HG03025 (cell line): ENCODE results near the gene IRX2.

Experiments used
- ATAC-seq: cut with Tn5 transposase; IDR thresholded peaks from one replicate; pipeline ENCODE4 v1.9.1; 2021; ENCODE audit warnings: mild to moderate bottlenecking, moderate library complexity; ENCODE audit not compliant: unreplicated experiment, low FRiP score

IRX2 gene

DNA sequence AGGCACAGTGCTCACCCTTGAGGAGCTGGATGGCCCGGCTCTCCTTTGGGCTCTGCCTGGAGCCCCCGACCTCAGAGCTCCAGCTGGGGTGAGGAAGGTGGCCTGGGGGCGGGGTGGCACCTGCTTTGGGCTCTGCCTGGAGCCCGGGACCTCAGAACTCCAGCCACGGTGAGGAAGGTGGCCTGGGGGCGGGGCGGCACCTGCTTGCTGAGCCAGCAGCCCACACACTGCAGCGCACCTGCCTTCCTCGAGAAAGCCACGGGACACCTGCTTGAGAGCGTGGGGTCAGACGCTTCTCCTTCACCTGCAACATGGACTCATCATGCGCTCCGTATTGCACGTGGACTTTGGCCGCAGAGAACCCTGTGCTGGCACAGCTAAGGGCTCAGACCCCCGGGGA lies 51.8 kb downstream of the IRX2 start:
- no peak for ATAC-seq

DNA sequence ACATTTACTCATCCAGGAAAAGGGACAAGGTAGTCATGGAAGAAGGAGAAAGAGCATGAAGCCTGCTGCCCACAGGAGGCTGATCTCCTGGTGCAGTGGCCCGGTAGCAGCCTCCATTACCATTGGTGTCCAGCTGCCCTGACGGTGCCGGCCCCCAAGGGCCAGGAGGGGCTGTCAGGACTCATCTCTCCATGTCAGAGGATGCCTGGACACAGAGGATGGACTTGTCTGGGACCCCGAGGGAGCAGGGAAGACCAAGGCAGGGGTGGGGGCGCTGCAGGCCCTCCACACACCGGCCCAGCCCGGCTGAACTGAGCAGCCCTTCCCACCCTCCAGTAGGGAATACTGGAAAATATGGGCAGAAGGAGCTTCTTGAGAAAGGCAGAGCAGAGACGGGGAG lies 52.2 kb downstream of the IRX2 start:
- no peak for ATAC-seq

DNA sequence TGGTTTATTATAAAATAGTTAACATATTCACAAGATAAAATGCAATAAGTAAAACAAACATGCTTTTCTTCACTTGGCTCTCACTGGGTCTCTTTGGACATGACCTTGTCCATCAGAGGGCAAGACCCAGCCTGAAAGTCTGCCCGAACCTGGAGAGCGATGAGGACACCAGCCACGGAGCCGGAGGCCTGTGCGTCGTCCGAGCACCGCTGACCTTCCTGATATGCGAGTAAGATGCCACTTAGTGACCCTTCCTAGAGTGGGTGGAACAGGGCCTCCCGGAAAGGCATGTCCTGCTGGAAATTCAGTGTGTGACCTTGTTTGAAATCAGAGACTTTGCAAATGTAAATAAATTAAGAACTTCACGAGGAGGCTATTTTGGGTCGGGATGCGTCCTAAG lies 52.9 kb downstream of the IRX2 start:
- ATAC-seq = no peak

DNA sequence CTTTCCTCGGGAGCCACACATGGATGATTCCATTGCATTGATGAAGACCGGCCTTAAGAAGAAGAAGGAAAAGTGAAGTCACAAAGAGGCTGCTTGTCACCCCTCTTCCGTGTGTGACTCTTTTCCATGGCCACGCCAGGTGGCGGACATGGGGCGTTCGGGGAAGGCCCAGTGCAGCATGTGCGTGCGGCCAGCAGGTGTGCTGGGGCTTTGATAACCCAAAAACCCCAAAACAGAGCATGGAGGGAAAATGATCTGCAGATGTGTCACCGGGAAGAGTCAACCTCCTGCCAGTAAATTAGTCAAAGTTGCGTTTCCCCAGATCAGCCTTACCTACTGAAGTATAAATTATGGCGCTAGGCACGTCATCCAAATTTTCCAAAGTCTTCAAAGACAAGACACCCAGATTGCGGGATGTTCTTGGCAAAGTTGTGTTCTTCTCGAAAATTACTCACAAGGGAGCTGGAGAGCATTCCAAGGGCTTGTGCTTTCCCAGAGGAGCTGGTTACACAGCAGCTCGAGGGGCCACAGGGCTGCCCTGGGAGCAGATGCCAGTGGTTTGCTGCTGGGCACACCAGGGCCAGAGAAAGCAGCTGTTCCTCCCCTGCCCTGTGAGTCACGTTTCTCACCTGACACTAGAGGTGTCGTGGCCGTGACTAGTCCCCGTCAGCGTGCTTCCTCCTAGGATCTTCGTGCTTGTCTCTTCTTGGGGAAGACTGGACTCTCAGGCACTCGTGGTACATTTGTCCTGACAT lies 53.9 kb downstream of the IRX2 start:
- ATAC-seq = no peak

DNA sequence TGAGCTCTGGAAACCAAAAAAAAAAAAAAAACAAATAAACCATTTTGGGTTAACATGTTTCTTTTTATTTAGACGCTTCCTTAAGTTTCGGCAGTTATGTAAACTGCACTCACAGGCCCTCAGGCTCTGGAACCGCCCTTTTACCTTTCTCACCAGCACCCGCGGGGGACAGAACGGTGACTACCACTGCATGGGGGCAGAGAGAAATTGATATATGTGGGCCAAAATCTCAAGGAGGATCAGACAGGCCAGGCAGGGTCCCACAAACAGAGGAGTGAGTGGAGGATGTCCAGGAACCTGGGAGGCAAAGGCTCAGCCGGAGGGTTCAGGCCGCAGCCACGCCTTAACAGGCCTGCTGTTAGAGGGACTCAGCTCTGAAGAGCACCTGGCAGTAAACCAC lies 54.4 kb downstream of the IRX2 start:
- ATAC-seq = no peak
